SJSA1 (cell line): ENCODE results near the gene ITGB5. TPM values are rescaled to one million over a fixed set of nuclear protein-coding genes. Genes with fewer than 3 reads are reported as not detected.

Experiments used
- DNase-seq, 2 experiments: peaks; one replicate each; pipeline ENCODE4 v3.0.0-alpha.2; 2015 to 2020; ENCODE audit warnings: low spot score in 2 of 2, low read depth in 1 of 2
- H3K27ac ChIP-seq: fragments of 250-450 bp; sonication (Bioruptor Pico); 2 replicates; pipeline ENCODE4 v1.5.1; 2020; ENCODE audit warnings: mild to moderate bottlenecking, moderate library complexity
- H3K27me3 ChIP-seq: fragments of 250-450 bp; sonication (Bioruptor Pico); replicated peaks from 2 replicates; pipeline ENCODE4 v1.5.1; 2020; ENCODE audit warnings: mild to moderate bottlenecking, moderate library complexity
- H3K36me3 ChIP-seq: fragments of 250-450 bp; sonication (Bioruptor Pico); 2 replicates; pipeline ENCODE4 v1.5.1; 2020; ENCODE audit warnings: mild to moderate bottlenecking
- H3K4me1 ChIP-seq: fragments of 250-450 bp; sonication (Bioruptor Pico); replicated peaks from 2 replicates; pipeline ENCODE4 v1.6.1; 2021; ENCODE audit warnings: mild to moderate bottlenecking
- H3K4me3 ChIP-seq: fragments of 250-450 bp; sonication (Bioruptor Pico); 2 replicates; pipeline ENCODE4 v1.5.1; 2020; ENCODE audit warnings: mild to moderate bottlenecking
- H3K9me3 ChIP-seq: fragments of 250-450 bp; sonication (Bioruptor Pico); replicated peaks from 2 replicates; pipeline ENCODE4 v1.5.1; 2020; ENCODE audit warnings: mild to moderate bottlenecking
- total RNA-seq: library from RNA; depleted of rRNA; stranded (reverse); fragments of >200 nt; shearing (Covaris generic); gene quantifications from 2 replicates; pipeline ENCODE4 v1.2.3, GENCODE V29; 2014

Gene ITGB5
- total RNA-seq, 1 experiment from 2014 or later = 84.6 TPM

DNA sequence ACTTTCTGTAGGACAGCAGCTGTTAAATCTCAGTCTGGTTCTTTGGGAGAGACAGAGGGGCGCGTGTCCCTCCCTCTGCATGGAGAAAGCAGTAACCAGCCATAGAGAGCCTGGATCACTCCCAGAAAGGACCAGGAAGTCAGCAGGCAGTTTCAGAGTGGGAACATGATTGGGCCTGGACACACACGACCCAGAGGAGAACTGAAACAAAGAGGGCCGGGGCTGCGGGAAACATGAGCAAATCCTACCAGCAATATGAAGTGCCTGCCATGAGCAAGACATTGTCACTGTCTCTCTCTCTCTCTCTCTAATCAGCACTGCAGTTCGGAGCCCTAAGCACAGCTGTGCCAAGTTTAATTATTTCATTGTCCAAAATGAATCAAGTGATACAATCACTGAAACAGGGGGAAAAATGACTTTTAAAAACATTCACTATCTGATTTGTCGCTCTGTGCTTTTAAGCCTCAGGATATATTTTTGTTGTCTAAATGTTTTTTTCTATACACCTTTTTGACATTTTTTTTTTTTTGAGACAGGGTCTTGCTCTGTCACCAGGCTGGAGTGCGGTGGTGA lies 29.8 kb upstream of the ITGB5 start:
- Histone ChIP-seq H3K4me3 (no peak overlapping the region), H3K36me3 (no peaks in the 10 kb centered on the region), H3K4me1 (peaks cover 7% of the 10 kb centered on the region), H3K9me3 (no peaks in the 10 kb centered on the region), H3K27me3 (no peaks in the 10 kb centered on the region), H3K27ac (no peak overlapping the region)
- DNase-seq = no peak

DNA sequence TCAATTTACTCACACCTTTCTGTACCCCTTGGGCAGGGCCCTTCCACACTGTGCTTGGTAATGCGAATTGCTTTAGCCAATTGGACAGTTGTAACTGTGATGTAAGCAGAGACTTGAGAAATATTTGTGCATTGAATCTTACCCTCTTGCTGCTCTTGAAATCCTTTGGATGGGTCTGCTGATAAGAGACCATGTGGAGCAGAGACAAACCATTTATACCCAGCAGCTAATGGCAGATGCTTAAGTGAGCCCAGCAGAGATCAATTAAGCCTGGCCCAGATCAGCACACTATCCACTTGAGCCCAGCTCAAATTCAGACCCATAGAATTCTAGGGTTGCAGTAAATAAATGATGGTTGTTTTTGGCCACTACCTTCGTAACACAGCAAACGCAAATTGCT lies 28.1 kb upstream of the ITGB5 start:
- no peak for DNase-seq
- H3K27me3 ChIP-seq = no peaks in the 10 kb centered on the region
- H3K27ac ChIP-seq = no peak overlapping the region
- H3K36me3 ChIP-seq = no peaks in the 10 kb centered on the region
- no peaks in the 10 kb centered on the region for H3K9me3 ChIP-seq
- H3K4me3 ChIP-seq = no peak overlapping the region
- H3K4me1 ChIP-seq = peaks cover 7% of the 10 kb centered on the region

DNA sequence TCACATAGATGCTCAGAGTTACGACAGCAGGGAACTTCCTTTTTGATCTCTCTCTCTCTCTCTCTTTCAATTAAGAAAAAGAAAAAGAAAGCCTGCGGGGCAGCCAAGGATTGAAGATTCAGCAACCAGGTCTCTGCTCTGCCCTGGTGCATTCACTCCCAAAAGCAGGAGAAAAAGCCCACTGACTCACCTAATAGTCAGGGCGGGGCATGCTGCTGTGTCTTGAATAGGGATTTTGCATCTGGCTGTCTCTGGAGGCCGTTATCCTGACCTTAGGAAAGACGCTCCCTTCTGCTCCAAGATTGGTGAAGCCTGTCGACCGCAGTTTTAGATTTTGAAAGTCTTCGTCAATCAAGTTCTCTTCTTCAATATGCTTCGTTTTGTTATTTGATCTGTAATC lies 20.8 kb upstream of the ITGB5 start:
- Histone ChIP-seq H3K4me3 (no peak overlapping the region), H3K27ac (no peak overlapping the region), H3K9me3 (no peaks in the 10 kb centered on the region), H3K27me3 (no peaks in the 10 kb centered on the region), H3K36me3 (no peaks in the 10 kb centered on the region), H3K4me1 (no peaks in the 10 kb centered on the region)
- no peak for DNase-seq

DNA sequence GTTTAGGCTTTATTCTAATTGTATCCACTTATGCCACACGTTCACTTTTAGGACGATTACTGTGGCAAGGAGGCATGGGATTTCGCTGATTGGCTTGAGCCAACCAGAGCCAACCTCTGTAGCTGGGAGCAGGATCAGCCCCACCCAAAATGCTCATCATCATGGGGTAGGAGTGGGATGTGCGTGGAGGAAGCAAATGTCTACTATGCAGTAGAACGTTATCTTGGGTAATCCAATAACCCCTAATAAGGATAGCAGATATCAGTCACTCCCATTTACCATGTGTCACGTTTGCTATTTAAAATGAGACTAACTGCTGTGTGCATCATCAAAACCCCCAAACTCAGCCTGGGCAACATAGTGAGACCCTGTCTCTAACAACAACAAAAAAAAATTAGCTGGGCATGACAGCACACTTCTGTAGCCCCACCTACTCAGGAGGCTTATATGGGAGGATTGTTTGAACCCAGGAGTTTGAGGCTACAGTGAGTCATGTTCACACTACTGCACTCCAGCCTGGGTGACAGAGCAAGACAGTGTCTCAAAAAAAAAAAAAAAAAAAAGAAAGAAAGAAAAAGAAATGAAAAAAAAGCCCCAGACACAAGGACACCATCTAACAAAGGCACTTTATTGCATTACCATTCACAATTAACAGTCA lies 17.8 kb upstream of the ITGB5 start:
- Histone ChIP-seq H3K9me3 (no peaks in the 10 kb centered on the region), H3K27me3 (no peaks in the 10 kb centered on the region), H3K4me1 (no peaks in the 10 kb centered on the region), H3K36me3 (no peaks in the 10 kb centered on the region), H3K27ac (no peak overlapping the region), H3K4me3 (no peak overlapping the region)
- no peak for DNase-seq

DNA sequence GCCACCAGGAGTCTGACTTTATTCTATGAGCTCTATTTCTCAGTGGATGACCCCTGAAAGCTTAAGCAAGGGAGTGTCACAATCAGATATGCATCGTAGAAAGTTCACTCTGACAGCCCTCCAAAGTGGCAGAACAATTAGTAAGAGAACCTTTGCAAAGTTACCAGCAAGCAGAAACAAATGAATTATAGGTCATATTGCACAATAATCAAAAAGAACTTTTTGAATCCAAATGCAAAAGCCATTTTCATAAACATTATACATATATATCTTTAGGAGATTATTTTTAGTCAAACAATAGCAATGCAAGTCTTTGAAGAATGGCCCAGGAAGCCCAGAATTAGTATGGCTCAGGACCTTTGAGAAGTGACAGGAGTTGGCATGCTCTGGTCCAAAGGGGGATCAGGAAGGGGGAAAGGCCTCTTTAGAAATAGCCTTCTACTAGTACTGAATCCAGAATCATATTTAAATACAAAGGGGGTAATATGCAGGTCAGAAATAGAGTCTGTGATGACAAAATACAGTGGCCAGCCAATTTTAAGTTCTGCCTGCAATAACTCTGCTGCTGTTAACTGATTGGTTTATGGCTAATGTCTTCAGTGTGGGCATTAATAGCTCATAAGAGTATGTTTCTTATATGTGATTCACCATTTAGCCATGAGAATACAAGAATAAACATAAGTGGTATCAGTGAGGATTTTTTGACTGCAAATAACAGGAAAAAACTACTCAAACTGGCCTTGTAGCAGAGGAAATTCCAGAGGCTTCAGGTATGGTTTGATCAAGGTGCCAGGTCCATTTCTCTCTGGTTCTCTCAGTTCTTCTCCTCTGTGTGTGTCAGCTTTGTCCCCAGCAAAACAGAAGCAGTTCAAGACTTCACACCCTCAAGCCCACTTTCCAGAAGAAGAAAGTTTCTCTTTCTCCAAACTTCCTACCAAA lies 17.0 kb upstream of the ITGB5 start:
- DNase-seq = no peak
- Histone ChIP-seq H3K4me3 (no peak overlapping the region), H3K36me3 (no peaks in the 10 kb centered on the region), H3K9me3 (no peaks in the 10 kb centered on the region), H3K27ac (no peak overlapping the region), H3K4me1 (no peaks in the 10 kb centered on the region), H3K27me3 (no peaks in the 10 kb centered on the region)

DNA sequence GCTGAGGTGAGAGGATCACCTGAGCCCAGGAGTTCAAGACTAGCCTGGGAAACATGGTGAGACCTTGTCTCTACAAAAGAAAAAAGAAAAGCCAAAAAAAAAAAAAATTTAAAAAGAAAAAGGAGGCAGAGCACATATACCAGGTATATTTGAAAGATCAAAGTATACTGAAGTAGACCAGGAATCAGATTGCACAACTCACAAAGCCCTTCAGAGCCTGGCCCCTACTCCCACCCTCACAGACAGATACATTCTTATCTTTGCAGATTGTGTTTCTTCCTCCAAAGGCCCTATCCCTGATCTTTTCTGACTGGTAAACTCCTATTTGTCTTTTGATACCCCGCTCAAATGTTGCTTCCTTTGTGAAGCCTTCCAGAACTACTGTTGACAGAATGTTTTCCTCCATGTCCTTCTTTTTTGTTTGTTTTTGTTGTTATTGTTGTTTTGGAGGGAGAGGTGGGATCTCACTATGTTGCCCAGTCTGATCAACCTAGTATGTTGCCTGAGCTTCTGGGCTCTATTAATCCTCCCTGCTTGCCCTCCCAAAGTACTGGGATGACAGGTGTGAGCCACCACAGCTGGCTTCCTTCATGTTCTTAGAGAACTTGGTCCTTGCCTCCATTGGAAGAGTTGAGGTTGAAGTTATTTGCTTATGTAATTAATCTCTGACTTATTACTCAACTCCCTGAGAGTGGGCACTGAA lies 9.8 kb upstream of the ITGB5 start:
- no peaks in the 10 kb centered on the region for H3K9me3 ChIP-seq
- H3K27me3 ChIP-seq = no peaks in the 10 kb centered on the region
- H3K36me3 ChIP-seq = no peaks in the 10 kb centered on the region
- no peak for DNase-seq
- no peak overlapping the region for H3K4me3 ChIP-seq
- no peak overlapping the region for H3K27ac ChIP-seq
- H3K4me1 ChIP-seq = no peaks in the 10 kb centered on the region

DNA sequence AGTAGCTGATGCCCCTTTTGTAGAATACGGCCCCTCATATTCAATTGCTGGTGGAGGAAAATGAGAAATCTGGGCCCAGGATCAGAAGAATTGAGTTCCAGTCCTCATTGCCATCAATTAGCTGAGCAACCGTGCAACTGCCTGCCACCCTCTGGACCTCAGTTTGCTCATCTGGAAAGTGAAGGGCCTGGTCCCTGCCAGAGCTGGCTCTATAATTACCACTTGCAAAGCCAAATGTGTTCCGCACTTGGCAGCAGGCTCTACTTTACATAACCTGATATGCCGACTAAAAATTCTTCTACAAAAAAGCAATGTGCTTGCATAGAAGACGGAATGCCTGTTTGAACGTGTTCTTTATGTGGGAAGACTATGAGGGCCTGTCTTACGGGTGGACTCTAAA lies 8.6 kb upstream of the ITGB5 start:
- H3K9me3 ChIP-seq = no peaks in the 10 kb centered on the region
- no peak overlapping the region for H3K4me3 ChIP-seq
- H3K27ac ChIP-seq = no peak overlapping the region
- no peaks in the 10 kb centered on the region for H3K36me3 ChIP-seq
- no peak for DNase-seq
- no peaks in the 10 kb centered on the region for H3K27me3 ChIP-seq
- no peaks in the 10 kb centered on the region for H3K4me1 ChIP-seq

DNA sequence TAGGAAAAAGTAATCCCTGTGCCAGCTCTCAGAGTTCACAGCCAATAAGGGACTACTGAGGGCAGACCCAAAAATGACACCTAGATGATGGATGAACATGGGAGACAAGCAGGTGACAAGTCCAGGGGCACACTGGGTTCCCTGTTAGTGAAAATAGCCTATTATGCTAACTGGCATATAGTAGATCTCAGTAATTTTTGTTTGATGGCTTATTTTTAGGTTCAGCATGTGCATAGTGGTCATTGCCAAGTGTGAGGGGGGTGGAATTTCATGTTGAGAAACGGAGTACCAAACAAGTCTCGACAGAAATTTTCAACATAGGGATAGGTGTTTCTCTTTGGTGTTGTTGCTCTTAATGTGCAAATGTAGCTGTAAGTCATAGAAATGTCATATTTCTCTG lies 6.4 kb upstream of the ITGB5 start:
- Histone ChIP-seq H3K4me1 (no peaks in the 10 kb centered on the region), H3K27me3 (no peaks in the 10 kb centered on the region), H3K9me3 (no peaks in the 10 kb centered on the region), H3K4me3 (no peak overlapping the region), H3K36me3 (no peaks in the 10 kb centered on the region), H3K27ac (no peak overlapping the region)
- no peak for DNase-seq

DNA sequence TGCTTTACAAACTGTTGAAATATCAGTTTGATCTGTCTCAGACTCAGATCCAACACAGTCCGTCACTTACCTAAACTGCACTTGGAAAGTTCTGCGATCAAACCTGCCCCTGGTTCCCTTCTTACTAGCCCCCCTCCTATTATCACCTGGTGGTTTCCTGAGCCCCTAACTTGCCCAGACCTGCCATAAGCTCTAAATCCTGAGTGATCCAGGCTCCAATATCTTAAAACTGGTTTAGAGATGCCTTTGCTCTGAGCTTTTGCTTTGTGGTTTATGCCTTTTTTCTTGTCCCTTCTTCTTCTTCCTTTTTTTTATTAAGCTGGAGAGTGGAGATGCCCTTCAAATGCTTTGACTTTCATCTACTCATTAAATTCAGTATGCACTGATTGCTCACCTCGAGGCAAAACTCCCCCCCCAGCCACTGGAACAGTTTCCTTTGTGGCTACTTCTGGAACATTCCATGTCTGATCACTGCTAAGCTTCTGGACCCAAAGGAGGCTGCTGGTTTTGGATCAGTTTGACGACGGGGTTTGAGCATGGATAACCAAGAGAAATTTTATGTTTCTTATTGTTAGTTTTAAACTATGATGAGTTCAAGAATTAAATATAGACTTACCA lies 3.5 kb upstream of the ITGB5 start:
- no peaks in the 10 kb centered on the region for H3K9me3 ChIP-seq
- DNase-seq = no peak

DNA sequence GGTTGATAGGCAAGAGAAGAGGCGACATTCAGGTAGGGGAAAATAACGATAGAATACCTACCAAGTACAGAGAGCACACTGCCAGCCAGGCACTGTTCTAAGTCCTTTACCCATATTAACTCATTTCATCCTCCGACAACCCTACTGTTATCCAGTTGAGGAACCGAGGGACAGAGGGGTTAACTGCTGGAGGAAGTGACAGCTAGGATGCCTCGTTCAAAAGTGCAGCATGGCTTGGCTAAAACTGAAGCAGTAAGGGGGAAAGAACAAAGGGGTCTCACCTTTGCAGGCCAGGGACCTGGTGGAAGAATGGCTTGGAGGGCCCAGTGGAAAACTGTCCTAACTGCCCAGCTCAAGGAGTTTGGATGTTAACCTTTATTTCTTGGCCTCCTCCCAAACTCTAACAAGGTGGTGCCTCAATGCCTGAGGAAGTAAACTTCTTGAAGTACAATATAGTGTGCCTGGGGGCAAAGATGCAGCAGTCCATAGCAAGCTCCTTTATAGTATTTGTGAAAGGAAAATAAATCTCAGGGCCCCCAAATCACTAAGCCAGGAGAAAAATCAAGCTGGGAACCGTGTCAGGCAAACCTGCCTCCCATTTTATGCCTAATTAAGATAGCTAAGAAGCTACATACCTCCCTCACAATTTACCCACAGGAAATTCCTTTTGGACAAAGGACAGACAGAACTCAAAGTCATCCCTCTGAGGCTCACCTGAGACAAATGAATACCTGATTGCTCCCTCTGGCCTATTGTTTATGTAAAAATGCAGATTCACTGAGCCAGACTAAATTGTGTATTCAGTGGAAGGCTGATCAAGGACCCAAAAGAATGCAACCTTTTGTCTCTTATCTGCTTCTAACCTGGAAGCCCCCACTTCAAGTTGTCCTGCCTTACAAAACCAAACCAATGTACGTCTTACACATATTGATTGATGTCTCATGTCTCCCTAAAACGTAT lies 1.6 kb upstream of the ITGB5 start:
- Histone ChIP-seq H3K4me1 (peaks cover 26% of the 10 kb centered on the region), H3K4me3 (no peak overlapping the region), H3K27me3 (no peaks in the 10 kb centered on the region), H3K36me3 (peaks cover 3% of the 10 kb centered on the region; the same call in 1 of the 2 replicates), H3K9me3 (no peaks in the 10 kb centered on the region), H3K27ac (no peak overlapping the region)
- no peak for DNase-seq

More for the DNA sequence above, 3.5 kb upstream of the ITGB5 start:
- no peak overlapping the region for H3K27ac ChIP-seq
- peaks cover 3% of the 10 kb centered on the region; the same call in 1 of the 2 replicates for H3K36me3 ChIP-seq
- peaks cover 10% of the 10 kb centered on the region for H3K4me1 ChIP-seq
- no peak overlapping the region for H3K4me3 ChIP-seq
- H3K27me3 ChIP-seq = no peaks in the 10 kb centered on the region

DNA sequence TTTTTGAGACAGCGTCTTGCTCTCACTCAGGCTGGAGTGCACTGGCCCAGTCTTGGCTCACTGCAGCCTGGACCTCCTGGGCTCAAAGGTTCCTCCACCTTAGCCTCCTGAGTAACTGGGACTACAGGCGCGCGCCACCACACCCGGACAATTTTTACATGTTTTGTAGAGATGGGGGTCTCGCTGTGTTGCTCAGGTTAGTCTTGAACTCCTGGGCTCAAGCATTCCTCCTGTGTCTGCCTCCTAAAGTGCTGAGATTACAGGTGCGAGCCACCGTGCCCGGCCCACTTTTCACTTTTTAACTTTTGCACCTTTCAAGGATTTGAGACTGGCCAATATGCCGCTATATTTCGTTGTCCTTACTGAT lies 750 bp upstream of the ITGB5 start:
- peaks cover 34% of the 10 kb centered on the region for H3K4me1 ChIP-seq
- H3K27ac ChIP-seq = no peak overlapping the region
- no peaks in the 10 kb centered on the region for H3K27me3 ChIP-seq

DNA sequence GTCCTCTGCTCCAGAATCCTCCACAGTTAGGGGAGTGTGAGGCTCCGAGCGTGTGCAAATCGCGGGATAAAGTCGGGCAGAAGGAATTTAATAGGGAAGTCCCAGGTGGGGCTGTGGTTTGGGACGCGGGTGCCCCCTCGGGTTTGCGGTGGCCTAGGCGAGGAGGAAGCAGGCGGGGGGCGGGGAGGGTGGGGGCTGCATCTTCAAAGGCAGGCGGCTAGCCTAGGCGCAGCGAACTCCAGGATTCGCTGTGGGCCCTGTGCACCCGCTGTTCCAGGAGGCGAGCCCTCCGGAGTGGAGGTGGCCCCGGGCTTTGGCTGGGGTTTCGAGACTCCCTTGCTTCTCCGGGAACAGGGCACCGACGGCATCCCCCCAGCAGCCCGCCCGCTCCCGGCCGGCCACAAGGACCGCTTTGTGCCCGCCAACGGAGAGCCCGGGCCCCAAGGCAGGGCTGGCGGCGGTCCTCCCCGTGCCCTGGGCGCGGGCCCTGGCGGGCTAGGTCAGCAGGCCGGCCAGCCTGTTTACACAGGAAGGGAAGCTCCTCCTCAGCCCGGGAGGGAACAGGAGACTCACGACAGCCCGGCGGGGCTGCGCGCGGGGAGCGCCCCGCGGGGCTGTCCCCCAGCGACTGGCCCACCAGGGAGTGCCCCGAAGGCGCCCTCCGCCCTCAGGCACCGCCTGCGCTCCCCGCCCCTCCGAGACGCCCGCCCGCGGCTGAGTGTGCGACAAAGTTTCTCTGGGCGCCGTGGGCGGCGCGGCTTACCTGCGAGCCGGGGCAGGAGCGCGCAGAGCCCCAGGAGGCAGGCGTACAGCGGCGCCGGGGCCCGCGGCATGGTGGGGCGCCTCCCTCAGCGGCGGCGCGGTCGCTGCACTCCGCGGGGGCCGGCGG lies 753 bp downstream of the ITGB5 start:
- peak overlapping the region; percentile 72 for H3K4me3 ChIP-seq
- H3K27ac ChIP-seq = peak overlapping the region; percentile 57
- H3K27me3 ChIP-seq = no peaks in the 10 kb centered on the region
- DNase-seq = peak; percentile 57 to 67
- H3K36me3 ChIP-seq = peaks cover 3% of the 10 kb centered on the region; the same call in 1 of the 2 replicates
- no peaks in the 10 kb centered on the region for H3K9me3 ChIP-seq
- peaks cover 46% of the 10 kb centered on the region for H3K4me1 ChIP-seq

More for the DNA sequence above, 750 bp upstream of the ITGB5 start:
- no peak for DNase-seq
- Histone ChIP-seq H3K9me3 (no peaks in the 10 kb centered on the region), H3K4me3 (no peak overlapping the region), H3K36me3 (peaks cover 3% of the 10 kb centered on the region; the same call in 1 of the 2 replicates)
